Liver (tissue), 9 donors: ENCODE measurements around the gene DRG1. TPM values are rescaled to one million over a fixed set of nuclear protein-coding genes. Genes with fewer than 3 reads are reported as not detected.

Experiments used
- DNase-seq: peaks from one replicate; pipeline ENCODE4 v3.0.0-alpha.2; 2017; ENCODE audit warnings: low spot score
- H3K27ac ChIP-seq, 2 donors: one replicate each; pipeline ENCODE4 v1.7.0; 2013; ENCODE audit warnings: inconsistent platforms in 2 of 2, low read length in 2 of 2, control low read depth in 1 of 2, low read depth in 1 of 2, mild to moderate bottlenecking in 1 of 2
- H3K27me3 ChIP-seq, 4 donors: one replicate each; pipeline versions ENCODE4 v1.6.1 to v1.7.0; 2013; ENCODE audit warnings: low read length in 3 of 4, inconsistent platforms in 1 of 4, mild to moderate bottlenecking in 1 of 4, moderate library complexity in 1 of 4; ENCODE audit not compliant: control insufficient read depth in 4 of 4, insufficient read depth in 4 of 4
- H3K36me3 ChIP-seq, 4 donors: one replicate each; pipeline versions ENCODE4 v1.6.1 to v1.7.0; 2013; ENCODE audit warnings: low read length in 3 of 4, mild to moderate bottlenecking in 3 of 4, low read depth in 1 of 4, moderate library complexity in 1 of 4; ENCODE audit not compliant: control insufficient read depth in 4 of 4, insufficient read depth in 3 of 4
- H3K4me1 ChIP-seq, 4 donors: one replicate each; pipeline versions ENCODE4 v1.6.1 to v1.7.0; 2013; ENCODE audit warnings: low read length in 3 of 4, mild to moderate bottlenecking in 3 of 4, moderate library complexity in 1 of 4; ENCODE audit not compliant: control insufficient read depth in 4 of 4, insufficient read depth in 4 of 4
- H3K4me3 ChIP-seq, 3 donors: one replicate each; pipeline versions ENCODE4 v1.6.1 to v1.7.0; 2013; ENCODE audit warnings: low read length in 3 of 3, control low read depth in 1 of 3, low read depth in 1 of 3, mild to moderate bottlenecking in 1 of 3
- H3K9ac ChIP-seq, 2 donors: one replicate each; pipeline ENCODE4 v1.7.0; 2013; ENCODE audit warnings: low read length in 2 of 2, mild to moderate bottlenecking in 2 of 2, moderate library complexity in 2 of 2, control low read depth in 1 of 2, low read depth in 1 of 2
- H3K9me3 ChIP-seq, 4 donors: one replicate each; pipeline versions ENCODE4 v1.6.1 to v1.7.0; 2013; ENCODE audit warnings: low read length in 3 of 4; ENCODE audit not compliant: control insufficient read depth in 4 of 4
- ATF3 ChIP-seq: IDR thresholded peaks from 2 replicates; pipeline ENCODE4 v1.6.1; 2016; ENCODE audit warnings: antibody characterized with exemption
- CTCF ChIP-seq: fragments of 150-350 bp; IDR thresholded peaks from 2 replicates; pipeline ENCODE4 v1.5.1; 2017; ENCODE audit warnings: improper control_type of control experiment, low read depth, low read length; ENCODE audit not compliant: missing input control
- EGR1 ChIP-seq, 2 donors: IDR thresholded peaks; 2 replicates each; pipeline ENCODE4 v1.6.1; 2016 to 2018; ENCODE audit warnings: antibody characterized with exemption in 2 of 2, low read depth in 2 of 2
- FOXA1 ChIP-seq: IDR thresholded peaks from 2 replicates; pipeline ENCODE4 v1.6.1; 2016; ENCODE audit warnings: antibody characterized with exemption
- FOXA2 ChIP-seq: IDR thresholded peaks from 2 replicates; pipeline ENCODE4 v1.6.1; 2016; ENCODE audit warnings: antibody characterized with exemption
- GABPA ChIP-seq, 2 donors: IDR thresholded peaks in 1 of 2; conservative IDR thresholded peaks in 1 of 2; 2 replicates each; pipeline ENCODE4 v1.6.1; 2016; ENCODE audit warnings: antibody characterized with exemption in 2 of 2, mild to moderate bottlenecking in 1 of 2, moderate library complexity in 1 of 2
- HNF4A ChIP-seq, 2 donors: conservative IDR thresholded peaks; 2 replicates each; pipeline ENCODE4 v1.6.1; 2016; ENCODE audit warnings: antibody characterized with exemption in 2 of 2, mild to moderate bottlenecking in 2 of 2
- HNF4G ChIP-seq: IDR thresholded peaks from 2 replicates; pipeline ENCODE4 v1.6.1; 2016; ENCODE audit warnings: antibody characterized with exemption
- JUND ChIP-seq, 2 donors: IDR thresholded peaks; 2 replicates each; pipeline ENCODE4 v1.6.1; 2016; ENCODE audit warnings: antibody characterized with exemption in 2 of 2
- MAX ChIP-seq: IDR thresholded peaks from 2 replicates; pipeline ENCODE4 v1.6.1; 2016; ENCODE audit warnings: antibody characterized with exemption
- NR2F2 ChIP-seq: IDR thresholded peaks from 2 replicates; pipeline ENCODE4 v1.6.1; 2016; ENCODE audit warnings: antibody characterized with exemption
- RAD21 ChIP-seq, 2 donors: IDR thresholded peaks; 2 replicates each; pipeline ENCODE4 v1.6.1; 2016; ENCODE audit warnings: antibody characterized with exemption in 2 of 2, mild to moderate bottlenecking in 2 of 2
- REST ChIP-seq: IDR thresholded peaks from 2 replicates; pipeline ENCODE4 v1.6.1; 2016; ENCODE audit warnings: antibody characterized with exemption, mild to moderate bottlenecking
- RXRA ChIP-seq, 2 donors: IDR thresholded peaks; 2 replicates each; pipeline ENCODE4 v1.6.1; 2017 to 2018; ENCODE audit warnings: antibody characterized with exemption in 2 of 2, mild to moderate bottlenecking in 1 of 2
- SP1 ChIP-seq: IDR thresholded peaks from 2 replicates; pipeline ENCODE4 v1.6.1; 2018; ENCODE audit warnings: antibody characterized with exemption, mild to moderate bottlenecking
- TAF1 ChIP-seq: conservative IDR thresholded peaks from 2 replicates; pipeline ENCODE4 v1.6.1; 2016; ENCODE audit warnings: antibody characterized with exemption, mild to moderate bottlenecking
- YY1 ChIP-seq: IDR thresholded peaks from 2 replicates; pipeline ENCODE4 v1.6.1; 2016; ENCODE audit warnings: antibody characterized with exemption, mild to moderate bottlenecking
- ZBTB33 ChIP-seq: IDR thresholded peaks from 2 replicates; pipeline ENCODE4 v1.6.1; 2016; ENCODE audit warnings: antibody characterized with exemption
- polyA plus RNA-seq, 2 donors: library from polyadenylated mRNA; stranded (reverse) in 1 of 2; unstranded in 1 of 2; fragments of 200-250 nt in 1 of 2; fragments of >200 nt in 1 of 2; fragmentation: Nextera tagmentation in 1 of 2; extraction: Ambion mirVana in 1 of 2; gene quantifications; one replicate each; pipeline versions ENCODE4 v1.2.1 to v1.2.3, GENCODE V29; 2013 to 2015
- total RNA-seq, 2 donors: library from RNA; depleted of rRNA; stranded (reverse); fragments of >200 nt; gene quantifications; one replicate each; pipeline ENCODE4 v1.2.3, GENCODE V29; 2014
- donor health status: healthy.
- donor health status: healthy.
- donor health status: healthy.
- donor health status: healthy.
- donor health status: healthy.

DRG1 gene
- total and polyA plus RNA-seq, 4 donors = 23.1 to 39.7 (median 32.5) TPM

GRCh38 chr22:31349960-31350359 lies 49.4 kb upstream of the DRG1 start:
- Histone ChIP-seq H3K27me3 (no peaks in the 10 kb centered on the region), H3K4me1 (peaks cover 4 to 27% (median 18%) of the 10 kb centered on the region in 4 donors), H3K9ac (no peak overlapping the region), H3K36me3 (no peaks in the 10 kb centered on the region), H3K27ac (no peak overlapping the region), H3K9me3 (no peaks in the 10 kb centered on the region), H3K4me3 (no peak overlapping the region)
- no peak for DNase-seq
- TF ChIP-seq ZBTB33 (no peak), RXRA (IDR thresholded peaks at IDR 0.05) (no peak), JUND (IDR thresholded peaks at IDR 0.05) (no peak), GABPA (IDR thresholded peaks at IDR 0.05 in 1 of 2, conservative IDR thresholded peaks at IDR 0.05 in 1 of 2) (no peak), HNF4G (no peak), CTCF (no peak), REST (no peak), YY1 (no peak), MAX (no peak), NR2F2 (no peak), FOXA2 (no peak), RAD21 (IDR thresholded peaks at IDR 0.05) (no peak), ATF3 (no peak), TAF1 (no peak), FOXA1 (no peak), EGR1 (IDR thresholded peaks at IDR 0.05; ENCODE audit: low read depth in 2 of 2) (no peak), SP1 (no peak), HNF4A (conservative IDR thresholded peaks at IDR 0.05) (no peak)
